ENCODE measurements around the gene HEPN1.

Gene HEPN1

GRCh38 chr11:124918950-124919349 lies at the start of gene HEPN1:
TSS of gene HEPN1 (plus strand) at chr11:124919250.
- no peak for DNase-seq

- DNase-seq = no peak
Measured at GRCh38 chr11:124869331-124869730, 49.7 kb upstream of the HEPN1 start.

GRCh38 chr11:124869856-124870387 lies 49.1 kb upstream of the HEPN1 start:
- DNase-seq = no peak

GRCh38 chr11:124870430-124870829 lies 48.6 kb upstream of the HEPN1 start:
- DNase-seq = no peak

GRCh38 chr11:124872280-124872679 lies 46.8 kb upstream of the HEPN1 start:
- DNase-seq = no peak

GRCh38 chr11:124872741-124873140 lies 46.3 kb upstream of the HEPN1 start:
- DNase-seq = no peak

- DNase-seq = no peak
Measured at GRCh38 chr11:124873951-124874350, 45.1 kb upstream of the HEPN1 start.

GRCh38 chr11:124874571-124875255 lies 44.3 kb upstream of the HEPN1 start:
- DNase-seq = no peak

- DNase-seq = no peak
Measured at GRCh38 chr11:124875401-124875800, 43.6 kb upstream of the HEPN1 start.

GRCh38 chr11:124875943-124876817 lies 42.9 kb upstream of the HEPN1 start:
- peak; percentile 83 for DNase-seq

GRCh38 chr11:124876818-124877630 lies 42.0 kb upstream of the HEPN1 start:
- no peak for DNase-seq

- DNase-seq = no peak
Measured at GRCh38 chr11:124877631-124877909, 41.5 kb upstream of the HEPN1 start.

GRCh38 chr11:124877910-124878758 lies 40.9 kb upstream of the HEPN1 start:
- DNase-seq = no peak

GRCh38 chr11:124878759-124879492 lies 40.1 kb upstream of the HEPN1 start:
- DNase-seq = no peak

GRCh38 chr11:124879493-124880289 lies 39.4 kb upstream of the HEPN1 start:
- no peak for DNase-seq

- no peak for DNase-seq
Measured at GRCh38 chr11:124880290-124880611, 38.8 kb upstream of the HEPN1 start.

GRCh38 chr11:124880958-124881357 lies 38.1 kb upstream of the HEPN1 start:
- DNase-seq = no peak

- no peak for DNase-seq
Measured at GRCh38 chr11:124882339-124883071, 36.5 kb upstream of the HEPN1 start.

GRCh38 chr11:124884340-124884739 lies 34.7 kb upstream of the HEPN1 start:
- no peak for DNase-seq

- DNase-seq = no peak
Measured at GRCh38 chr11:124884869-124885479, 34.1 kb upstream of the HEPN1 start.

All from suppressor macrophage treated with lipopolysaccharide for 4 hours (primary cell).